HG02642 (cell line): ENCODE measurements around the gene RNF7.
"Not testable (repeated sequence)": the region's sequence is repeated elsewhere in the genome, so short reads cannot be mapped to it uniquely, and the experiment has no call there.

Experiments used
- ATAC-seq: cut with Tn5 transposase; IDR thresholded peaks from one replicate; pipeline ENCODE4 v1.9.1; 2021; ENCODE audit warnings: mild to moderate bottlenecking; ENCODE audit not compliant: unreplicated experiment, poor library complexity

RNF7 gene

GRCh38 chr3:141738022-141738890, at the start of gene RNF7:
Gene RNF7 (plus strand): TSS chr3:141738298. CDS start chr3:141738342, 44 bp downstream.
- ATAC-seq: peak; percentile 96

GRCh38 chr3:141690431-141691072, 47.5 kb upstream of the RNF7 start:
- ATAC-seq: no peak

GRCh38 chr3:141691471-141691870, 46.6 kb upstream of the RNF7 start:
- ATAC-seq: not testable (repeated sequence)

GRCh38 chr3:141692973-141693372, 45.1 kb upstream of the RNF7 start:
- not testable (repeated sequence) for ATAC-seq

GRCh38 chr3:141699324-141699723, 38.8 kb upstream of the RNF7 start:
- ATAC-seq: no peak

GRCh38 chr3:141699897-141700296, 38.2 kb upstream of the RNF7 start:
- no peak for ATAC-seq

- ATAC-seq: not testable (repeated sequence)
Observed at GRCh38 chr3:141703367-141703766, 34.7 kb upstream of the RNF7 start.

- ATAC-seq: no peak
Observed at GRCh38 chr3:141707741-141708203, 30.3 kb upstream of the RNF7 start.

- ATAC-seq: no peak
Observed at GRCh38 chr3:141708367-141708766, 29.7 kb upstream of the RNF7 start.

- ATAC-seq: no peak
Observed at GRCh38 chr3:141709126-141709770, 28.9 kb upstream of the RNF7 start.

GRCh38 chr3:141710121-141710520, 28.0 kb upstream of the RNF7 start:
- no peak for ATAC-seq

- ATAC-seq: no peak
Observed at GRCh38 chr3:141710888-141711616, 27.0 kb upstream of the RNF7 start.

- ATAC-seq: no peak
Observed at GRCh38 chr3:141714671-141715070, 23.4 kb upstream of the RNF7 start.

- no peak for ATAC-seq
Observed at GRCh38 chr3:141722081-141722480, 16.0 kb upstream of the RNF7 start.

GRCh38 chr3:141722648-141723047, 15.4 kb upstream of the RNF7 start:
- ATAC-seq: no peak

- no peak for ATAC-seq
Observed at GRCh38 chr3:141723255-141723654, 14.8 kb upstream of the RNF7 start.

GRCh38 chr3:141724186-141724585, 13.9 kb upstream of the RNF7 start:
- ATAC-seq: no peak

GRCh38 chr3:141725036-141725435, 13.1 kb upstream of the RNF7 start:
- ATAC-seq: no peak

GRCh38 chr3:141726483-141726882, 11.6 kb upstream of the RNF7 start:
- ATAC-seq: no peak

- no peak for ATAC-seq
Observed at GRCh38 chr3:141728355-141728892, 9.7 kb upstream of the RNF7 start.
